Erythroblast (primary cell): ENCODE measurements around the gene CRHR1.

Experiments used
- GATA1 ChIP-seq: IDR thresholded peaks from 2 replicates; pipeline ENCODE4 v1.6.1; 2011; ENCODE audit warnings: low read depth, mild to moderate bottlenecking, control low read depth, low read length, moderate library complexity
- POLR2A ChIP-seq: IDR thresholded peaks from 2 replicates; pipeline ENCODE4 v1.6.1; 2011; ENCODE audit warnings: mild to moderate bottlenecking, low read length

DNA sequence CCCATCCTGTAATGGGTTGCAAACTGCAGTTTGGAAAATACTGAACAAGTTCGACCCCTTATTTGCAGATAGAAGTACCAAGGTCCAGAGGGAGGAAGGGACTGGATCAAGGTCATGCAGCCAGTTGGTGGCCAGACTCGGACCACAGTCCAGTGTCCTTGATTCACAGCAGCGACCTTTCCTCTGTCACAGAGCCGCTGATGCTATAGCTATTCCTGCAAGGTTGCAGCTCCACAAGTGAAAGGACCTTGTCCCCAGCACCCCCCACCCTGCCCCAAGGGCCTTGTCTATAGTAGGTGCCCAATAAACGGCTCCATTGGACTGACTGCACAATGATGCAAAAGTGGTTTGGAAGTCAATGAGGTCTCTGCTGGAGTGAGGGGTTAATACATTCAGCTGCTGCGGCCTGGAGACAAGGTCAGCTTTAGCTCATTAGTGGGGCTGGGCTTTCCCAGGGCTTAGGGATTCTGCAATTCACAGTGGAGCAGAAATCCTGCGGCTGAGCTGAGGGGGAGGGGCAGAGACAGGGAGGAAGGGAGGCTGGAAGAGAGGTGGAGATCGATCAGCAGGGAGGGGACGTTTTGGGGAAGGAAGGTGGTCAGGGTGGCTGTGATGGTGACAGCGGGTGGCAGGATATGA, 13.4 kb upstream of the CRHR1 start:
- no peak for TF ChIP-seq POLR2A
- TF ChIP-seq GATA1 = no peak
